ENCODE data around the gene CDC5L. TPM values are rescaled to one million over a fixed set of nuclear protein-coding genes. Genes with fewer than 3 reads are reported as not detected.

Gene CDC5L
- total RNA-seq, 2 donors from 2014 or later = 18.0 to 18.9 TPM

- no peaks in the 10 kb centered on the region for H3K9me3 ChIP-seq
- no peaks in the 10 kb centered on the region for H3K27me3 ChIP-seq (replicated peaks; ENCODE audit: insufficient read depth)
- no peaks in the 10 kb centered on the region for H3K4me1 ChIP-seq (replicated peaks)
- WGBS = 80% methylated on average over 4 of the region's 4 CpGs
- intact Hi-C loops (cut with DNase I) = no loop called here
- no peak overlapping the region for H3K27ac ChIP-seq
- TF ChIP-seq CTCF (IDR thresholded peaks at IDR 0.05) (no peak), POLR2AphosphoS5 (IDR thresholded peaks at IDR 0.05) (no peak), POLR2A (IDR thresholded peaks at IDR 0.05) (no peak)
- no peak for DNase-seq (ENCODE audit: low spot score)
- no peaks in the 10 kb centered on the region for H3K36me3 ChIP-seq
- no peak overlapping the region for H3K4me3 ChIP-seq
Measured at GRCh38 chr6:44352259-44352658, 35.2 kb upstream of the CDC5L start.

DNA sequence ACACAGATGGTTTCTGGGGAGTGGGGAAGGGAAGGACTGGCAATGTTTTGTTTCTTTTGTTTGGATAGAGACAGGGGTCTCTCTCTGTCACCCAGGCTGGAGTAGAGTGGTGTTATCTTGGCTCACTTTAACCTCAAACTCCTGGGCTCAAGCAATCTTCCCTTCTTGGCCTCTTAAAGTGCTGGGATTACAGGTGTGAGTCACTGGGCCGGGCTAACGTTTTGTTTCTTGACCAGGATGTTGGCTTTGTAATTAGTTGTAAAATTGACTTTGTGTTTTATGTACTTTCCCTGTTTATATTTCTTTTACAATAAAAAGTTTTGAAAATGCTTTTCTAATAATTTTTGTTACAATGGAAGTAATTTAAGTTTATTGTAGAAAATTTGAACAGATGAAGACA, 34.2 kb upstream of the CDC5L start:
- DNase-seq (ENCODE audit: low spot score) = peak; percentile 34
- Histone ChIP-seq H3K36me3 (no peaks in the 10 kb centered on the region), H3K4me3 (no peak overlapping the region), H3K9me3 (no peaks in the 10 kb centered on the region), H3K4me1 (replicated peaks) (no peaks in the 10 kb centered on the region), H3K27ac (peak overlapping the region in 1 of 2 donors; percentile 41), H3K27me3 (replicated peaks; ENCODE audit: insufficient read depth) (no peaks in the 10 kb centered on the region)
- intact Hi-C loops (cut with DNase I) = no loop called here
- 40% methylated on average over 2 of the region's 2 CpGs for WGBS
- TF ChIP-seq CTCF (IDR thresholded peaks at IDR 0.05) (no peak), POLR2AphosphoS5 (IDR thresholded peaks at IDR 0.05) (peak; percentile 44), POLR2A (IDR thresholded peaks at IDR 0.05) (no peak)

- Histone ChIP-seq H3K36me3 (no peaks in the 10 kb centered on the region), H3K27ac (no peak overlapping the region), H3K4me3 (no peak overlapping the region), H3K27me3 (replicated peaks; ENCODE audit: insufficient read depth) (no peaks in the 10 kb centered on the region), H3K4me1 (replicated peaks) (no peaks in the 10 kb centered on the region), H3K9me3 (no peaks in the 10 kb centered on the region)
- TF ChIP-seq POLR2AphosphoS5 (IDR thresholded peaks at IDR 0.05) = no peak
- TF ChIP-seq CTCF (IDR thresholded peaks at IDR 0.05) = no peak
- TF ChIP-seq POLR2A (IDR thresholded peaks at IDR 0.05) = no peak
- intact Hi-C loops (cut with DNase I) = no loop called here
- no peak for DNase-seq (ENCODE audit: low spot score)
- 73% methylated on average over 4 of the region's 4 CpGs for WGBS
Measured at GRCh38 chr6:44355640-44356039, 31.9 kb upstream of the CDC5L start.

DNA sequence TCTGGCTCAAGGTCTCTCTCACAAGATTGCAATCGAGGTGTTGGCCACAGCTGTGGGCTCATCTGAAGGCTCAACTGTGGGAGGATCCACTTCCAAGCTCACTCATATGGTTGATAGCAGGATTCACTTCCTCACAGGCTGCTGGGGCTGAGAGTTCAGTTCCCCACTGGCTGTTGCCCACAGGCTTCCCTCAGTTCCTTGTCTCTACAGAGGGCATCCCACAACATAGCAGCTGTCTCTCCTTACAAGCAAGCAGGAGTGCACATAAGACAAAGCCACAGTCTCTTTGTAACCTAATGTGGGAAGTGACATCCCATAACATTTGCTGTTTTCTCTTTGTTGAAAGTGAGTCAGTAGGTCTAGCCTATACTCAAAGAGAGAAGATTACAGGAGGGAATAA, 31.0 kb upstream of the CDC5L start:
- Histone ChIP-seq H3K4me1 (replicated peaks) (no peaks in the 10 kb centered on the region), H3K27me3 (replicated peaks; ENCODE audit: insufficient read depth) (no peaks in the 10 kb centered on the region), H3K36me3 (no peaks in the 10 kb centered on the region), H3K27ac (no peak overlapping the region), H3K4me3 (no peak overlapping the region), H3K9me3 (no peaks in the 10 kb centered on the region)
- TF ChIP-seq POLR2AphosphoS5 (IDR thresholded peaks at IDR 0.05) (no peak), CTCF (IDR thresholded peaks at IDR 0.05) (no peak), POLR2A (IDR thresholded peaks at IDR 0.05) (no peak)
- DNase-seq (ENCODE audit: low spot score) = no peak
- intact Hi-C loops (cut with DNase I) = no loop called here
- WGBS = 58% methylated on average over 1 of the region's 1 CpG

- H3K4me3 ChIP-seq = no peak overlapping the region
- no peak for TF ChIP-seq POLR2AphosphoS5 (IDR thresholded peaks at IDR 0.05)
- TF ChIP-seq POLR2A (IDR thresholded peaks at IDR 0.05) = no peak
- no peak for TF ChIP-seq CTCF (IDR thresholded peaks at IDR 0.05)
- intact Hi-C loops (cut with DNase I) = no loop called here
- H3K36me3 ChIP-seq = no peaks in the 10 kb centered on the region
- no peaks in the 10 kb centered on the region for H3K27me3 ChIP-seq (replicated peaks; ENCODE audit: insufficient read depth)
- peak overlapping the region in 1 of 2 donors; percentile 27 for H3K27ac ChIP-seq
- DNase-seq (ENCODE audit: low spot score) = no peak
- no peaks in the 10 kb centered on the region for H3K4me1 ChIP-seq (replicated peaks)
- H3K9me3 ChIP-seq = no peaks in the 10 kb centered on the region
- 64% methylated on average over 3 of the region's 3 CpGs for WGBS
Measured at GRCh38 chr6:44359973-44360372, 27.5 kb upstream of the CDC5L start.

Measured in prostate gland (tissue), 2 donors.